C1 segment of cervical spinal cord (tissue), 14 donors: ENCODE results near the gene ZNRF1.
"Not testable (repeated sequence)": the region's sequence is repeated elsewhere in the genome, so short reads cannot be mapped to it uniquely, and the experiment has no call there.

ENCODE experiments used
- DNase-seq, 14 donors: peaks; one replicate each; lab custom pipeline; 2025; lab: John Stamatoyannopoulos, UW

The ZNRF1 gene

GRCh38 chr16:74998481-74999218, at the start of gene ZNRF1:
Gene ZNRF1 (plus strand): TSS chr16:74999024. CDS start chr16:74999672, 648 bp downstream.
- peak in 13 of 14 donors; percentile 28 to 88 (median 76) for DNase-seq

GRCh38 chr16:74949309-74949708, 49.5 kb upstream of the ZNRF1 start:
- no peak for DNase-seq

GRCh38 chr16:74950511-74950910, 48.3 kb upstream of the ZNRF1 start:
- DNase-seq: no peak

GRCh38 chr16:74951206-74951605, 47.6 kb upstream of the ZNRF1 start:
- no peak for DNase-seq

GRCh38 chr16:74951681-74952080, 47.1 kb upstream of the ZNRF1 start:
- no peak for DNase-seq

- DNase-seq: peak in 5 of 14 donors; percentile 2 to 19 (median 6)
These were observed 44.1 kb upstream of the ZNRF1 start for GRCh38 chr16:74954763-74955162.

- no peak for DNase-seq
These were observed 25.5 kb upstream of the ZNRF1 start for GRCh38 chr16:74973304-74973703.

GRCh38 chr16:74975591-74975990, 23.2 kb upstream of the ZNRF1 start:
- no peak for DNase-seq

- DNase-seq: no peak
These were observed 16.6 kb upstream of the ZNRF1 start for GRCh38 chr16:74982256-74982655.

GRCh38 chr16:74984194-74984528, 14.7 kb upstream of the ZNRF1 start:
- DNase-seq: no peak

- peak; percentile 67 to 98 (median 94) for DNase-seq
These were observed 14.1 kb upstream of the ZNRF1 start, which contains the start of gene WDR59 for GRCh38 chr16:74984529-74985296. Gene WDR59 (minus strand): TSS chr16:74985123. CDS start chr16:74985017, 106 bp downstream.

GRCh38 chr16:74987027-74987681, 11.7 kb upstream of the ZNRF1 start:
- no peak for DNase-seq

GRCh38 chr16:74989864-74990263, 9.0 kb upstream of the ZNRF1 start:
- DNase-seq: not testable (repeated sequence)

- no peak for DNase-seq
These were observed 8.0 kb upstream of the ZNRF1 start for GRCh38 chr16:74990832-74991231.

GRCh38 chr16:74991268-74991592, 7.6 kb upstream of the ZNRF1 start:
- no peak for DNase-seq

GRCh38 chr16:74991593-74992403, 7.0 kb upstream of the ZNRF1 start:
- peak in 3 of 14 donors; percentile 4 to 31 (median 15) for DNase-seq

- no peak for DNase-seq
These were observed 2.8 kb upstream of the ZNRF1 start for GRCh38 chr16:74995986-74996385.

- DNase-seq: no peak
These were observed 1.8 kb upstream of the ZNRF1 start for GRCh38 chr16:74997042-74997491.

GRCh38 chr16:74999219-74999608, 390 bp downstream of the ZNRF1 start:
- DNase-seq: peak in 5 of 14 donors; percentile 24 to 78 (median 33)

GRCh38 chr16:74999609-75000480, 1.0 kb downstream of the ZNRF1 start:
- peak in 7 of 14 donors; percentile 24 to 71 (median 39) for DNase-seq
